CD4-positive, alpha-beta T cell (primary cell): Measurements from ENCODE around the gene IQGAP2. TPM values are rescaled to one million over a fixed set of nuclear protein-coding genes. Genes with fewer than 3 reads are reported as not detected.

Source experiments
- ATAC-seq: fragments of 200-7000 bp; cut with Tn5 transposase; one replicate; pipeline ENCODE4 v1.10.0; 2022; ENCODE audit warnings: mild to moderate bottlenecking; ENCODE audit not compliant: poor library complexity
- CTCF ChIA-PET: fragments of 350-600 bp; sonication (Branson Sonifier 250); formaldehyde crosslinking; loops from one replicate; lab custom pipeline; 2021; ENCODE audit warnings: antibody characterized with exemption, inconsistent platforms; lab: Charles Lee
- POLR2A ChIA-PET: fragments of 350-600 bp; sonication (Branson Sonifier 250); formaldehyde crosslinking; loops from one replicate; lab custom pipeline; 2021; ENCODE audit warnings: antibody characterized with exemption, inconsistent platforms; lab: Charles Lee
- DNase-seq, 14 experiments: peaks; one replicate each; pipeline ENCODE4 v3.0.0-alpha.2; 2013 to 2020; ENCODE audit warnings: mixed read lengths in 2 of 14
- H3K27ac ChIP-seq, 2 donors: one replicate each; pipeline versions ENCODE4 v1.5.1 to v1.7.0; 2013; ENCODE audit warnings: low read length in 2 of 2, low read depth in 1 of 2, mild to moderate bottlenecking in 1 of 2
- H3K27me3 ChIP-seq, 2 experiments: 1 replicate in 1 of 2; 2 replicates in 1 of 2; pipeline versions ENCODE4 v1.6.1 to v1.7.0; 2013; ENCODE audit warnings: low read length in 2 of 2, control low read depth in 1 of 2, mild to moderate bottlenecking in 1 of 2, moderate library complexity in 1 of 2; ENCODE audit not compliant: insufficient read depth in 2 of 2, control insufficient read depth in 1 of 2
- H3K36me3 ChIP-seq: one replicate; pipeline ENCODE4 v1.6.1; 2013; ENCODE audit warnings: low read length, control low read depth; ENCODE audit not compliant: insufficient read depth
- H3K4me1 ChIP-seq: one replicate; pipeline ENCODE4 v1.6.1; 2013; ENCODE audit warnings: low read length, control low read depth; ENCODE audit not compliant: insufficient read depth
- H3K4me3 ChIP-seq: one replicate; pipeline ENCODE4 v1.5.1; 2013; ENCODE audit warnings: mild to moderate bottlenecking, low read length, moderate library complexity
- H3K9me3 ChIP-seq, 2 experiments: 1 replicate in 1 of 2; 2 replicates in 1 of 2; pipeline versions ENCODE4 v1.6.1 to v1.7.0; 2013; ENCODE audit warnings: low read length in 2 of 2, mild to moderate bottlenecking in 2 of 2, control low read depth in 1 of 2, moderate library complexity in 1 of 2; ENCODE audit not compliant: control insufficient read depth in 1 of 2, insufficient read depth in 1 of 2
- H3K27ac Mint-ChIP-seq: one replicate; pipeline ENCODE4 v1.8.0; 2020; ENCODE audit warnings: mixed read lengths
- H3K27me3 Mint-ChIP-seq: one replicate; pipeline ENCODE4 v1.8.0; 2021; ENCODE audit warnings: mixed read lengths
- H3K36me3 Mint-ChIP-seq: one replicate; pipeline ENCODE4 v1.8.0; 2021; ENCODE audit warnings: low read depth, mixed read lengths
- H3K4me1 Mint-ChIP-seq: one replicate; pipeline ENCODE4 v1.8.0; 2021; ENCODE audit warnings: low read depth, mixed read lengths
- H3K4me3 Mint-ChIP-seq: one replicate; pipeline ENCODE4 v1.8.0; 2020; ENCODE audit warnings: mild to moderate bottlenecking, mixed read lengths
- H3K9me3 Mint-ChIP-seq: one replicate; pipeline ENCODE4 v1.8.0; 2020; ENCODE audit warnings: mixed read lengths
- CTCF ChIP-seq: fragments of 200-600 bp; IDR thresholded peaks from one replicate; pipeline ENCODE4 v1.8.0; 2022; ENCODE audit warnings: antibody characterized with exemption, mild to moderate bottlenecking
- intact Hi-C, 2 experiments: fragments of 100-400 bp; cut with DNase I in 1 of 2; cut with micrococcal nuclease in 1 of 2; formaldehyde crosslinking; loops; one replicate each; pipeline versions ENCODE4 v1.15.1 to v1.9.0; 2023 to 2025; cut with DNase I, micrococcal nuclease
- total RNA-seq, 174 experiments: library from RNA in 2 of 174; stranded (reverse) in 2 of 174; gene quantifications; one replicate each; pipeline ENCODE4 v1.2.3 and lab custom pipeline; 2021 to 2026

IQGAP2 gene
- total RNA-seq, 2 experiments from 2014 or later, result 58.8 TPM

- CTCF ChIA-PET, result interaction anchor here (0.8 to 2.2 kb wide), 4 partner anchors 69 to 110 kb away, joined by 3 to 7 read pairs (median 5); partner anchors contain the start of gene IQGAP2
- H3K4me1 ChIP-seq, result peaks cover 58% of the 10 kb centered on the region
- DNase-seq (peak; percentile 40 to 90 (median 64)), ATAC-seq (peak; percentile 95)
- peaks cover 5% of the 10 kb centered on the region for H3K36me3 ChIP-seq
- H3K9me3 Mint-ChIP-seq, result peaks cover 2% of the 10 kb centered on the region
- POLR2A ChIA-PET, result interaction anchor here (0.6 to 4.0 kb wide), 12 partner anchors 13 to 557 kb away, joined by 3 to 38 read pairs (median 4); partner anchors contain the start of genes AGGF1 and IQGAP2
- TF ChIP-seq CTCF, result no peak
- intact Hi-C loops, result loop anchor here (1.0 to 5.0 kb wide), 6 partner anchors 69 to 141 kb away; partner anchors contain the start of gene IQGAP2 (in 2 of the 2)
- peaks cover 84% of the 10 kb centered on the region for H3K4me1 Mint-ChIP-seq
- peak overlapping the region; percentile 91 for H3K27ac Mint-ChIP-seq
- no peaks in the 10 kb centered on the region for H3K9me3 ChIP-seq
- H3K4me3 ChIP-seq, result no peak overlapping the region
- H3K27me3 ChIP-seq, result no peaks in the 10 kb centered on the region
- peak overlapping the region; percentile 26 for H3K4me3 Mint-ChIP-seq
- H3K36me3 Mint-ChIP-seq, result peaks cover 14% of the 10 kb centered on the region
- H3K27me3 Mint-ChIP-seq, result no peaks in the 10 kb centered on the region
- peak overlapping the region; percentile 68 for H3K27ac ChIP-seq
Measured at GRCh38 chr5:76473661-76474060, 70.6 kb downstream of the IQGAP2 start.

- Mint-ChIP-seq H3K27me3 (no peaks in the 10 kb centered on the region), H3K9me3 (peaks cover 2% of the 10 kb centered on the region), H3K27ac (peak overlapping the region; percentile 91), H3K36me3 (peaks cover 9% of the 10 kb centered on the region), H3K4me3 (no peak overlapping the region), H3K4me1 (peaks cover 85% of the 10 kb centered on the region)
- no peak for TF ChIP-seq CTCF
- Histone ChIP-seq H3K4me1 (peaks cover 63% of the 10 kb centered on the region), H3K27me3 (no peaks in the 10 kb centered on the region), H3K9me3 (no peaks in the 10 kb centered on the region), H3K4me3 (no peak overlapping the region), H3K27ac (no peak overlapping the region), H3K36me3 (peaks cover 5% of the 10 kb centered on the region)
- ChIA-PET CTCF (interaction anchor here (1.4 to 2.2 kb wide), 3 partner anchors 70 to 109 kb away, joined by 5 to 7 read pairs (median 5); partner anchors contain the start of gene IQGAP2), POLR2A (interaction anchor here (0.6 to 4.0 kb wide), 10 partner anchors 12 to 556 kb away, joined by 3 to 38 read pairs (median 6); partner anchors contain the start of genes AGGF1 and IQGAP2)
- DNase-seq, result no peak
- ATAC-seq, result no peak
- intact Hi-C loops, result loop anchor here in 1 of 2 experiments (5.0 kb wide), 3 partner anchors 68 to 142 kb away; partner anchors contain the start of gene IQGAP2
Measured at GRCh38 chr5:76474377-76474776, 71.3 kb downstream of the IQGAP2 start.

- H3K27ac Mint-ChIP-seq, result peak overlapping the region; percentile 21
Measured at GRCh38 chr5:76475385-76475784, 72.3 kb downstream of the IQGAP2 start.

More at GRCh38 chr5:76475385-76475784, 72.3 kb downstream of the IQGAP2 start:
- H3K27me3 Mint-ChIP-seq, result no peaks in the 10 kb centered on the region
- no peaks in the 10 kb centered on the region for H3K27me3 ChIP-seq
- no peak overlapping the region for H3K4me3 Mint-ChIP-seq
- peaks cover 2% of the 10 kb centered on the region for H3K9me3 Mint-ChIP-seq
- H3K36me3 Mint-ChIP-seq, result peaks cover 9% of the 10 kb centered on the region
- ChIA-PET POLR2A (interaction anchor here (2.8 kb wide), 1 partner anchor 71 kb away, joined by 22 read pairs; the partner anchor contains the start of gene IQGAP2), CTCF (interaction anchor here (0.6 kb wide), 1 partner anchor 100 kb away, joined by 3 read pairs; no protein-coding TSS in a partner anchor)
- H3K4me3 ChIP-seq, result no peak overlapping the region
- intact Hi-C loops, result no loop called here
- peaks cover 85% of the 10 kb centered on the region for H3K4me1 Mint-ChIP-seq
- no peaks in the 10 kb centered on the region for H3K36me3 ChIP-seq
- TF ChIP-seq CTCF, result no peak
- ATAC-seq (no peak), DNase-seq (no peak)
- peaks cover 61% of the 10 kb centered on the region for H3K4me1 ChIP-seq
- no peak overlapping the region for H3K27ac ChIP-seq
- no peaks in the 10 kb centered on the region for H3K9me3 ChIP-seq
